Measurements from ENCODE around the gene HMGB3.

The HMGB3 gene

GRCh38 chrX:150940844-150941495 lies 42.2 kb upstream of the HMGB3 start:
- TF ChIP-seq CTCF (IDR thresholded peaks at IDR 0.05): no peak
- Histone ChIP-seq H3K27ac (no peak overlapping the region), H3K4me3 (ENCODE audit: low read depth in 1 of 2, low read length in 1 of 2) (no peak overlapping the region), H3K27me3 (no peaks in the 10 kb centered on the region), H3K9me3 (no peaks in the 10 kb centered on the region), H3K36me3 (no peaks in the 10 kb centered on the region), H3K4me1 (ENCODE audit: control insufficient read depth in 1 of 2, insufficient read depth in 1 of 2, low read depth in 1 of 2, low read length in 1 of 2) (no peaks in the 10 kb centered on the region)

GRCh38 chrX:150941580-150941979 lies 41.6 kb upstream of the HMGB3 start:
- H3K36me3 ChIP-seq: no peaks in the 10 kb centered on the region
- no peak for TF ChIP-seq CTCF (IDR thresholded peaks at IDR 0.05)

GRCh38 chrX:150942942-150943594 lies 40.1 kb upstream of the HMGB3 start:
- no peak for TF ChIP-seq CTCF (IDR thresholded peaks at IDR 0.05)
- no peak overlapping the region for H3K27ac ChIP-seq
- H3K27me3 ChIP-seq: no peaks in the 10 kb centered on the region
- H3K4me3 ChIP-seq (ENCODE audit: low read depth in 1 of 2, low read length in 1 of 2): no peak overlapping the region
- no peaks in the 10 kb centered on the region for H3K4me1 ChIP-seq (ENCODE audit: control insufficient read depth in 1 of 2, insufficient read depth in 1 of 2, low read depth in 1 of 2, low read length in 1 of 2)
- no peaks in the 10 kb centered on the region for H3K9me3 ChIP-seq
- H3K36me3 ChIP-seq: no peaks in the 10 kb centered on the region

More at GRCh38 chrX:150941580-150941979, 41.6 kb upstream of the HMGB3 start:
- H3K9me3 ChIP-seq: no peaks in the 10 kb centered on the region
- no peak overlapping the region for H3K4me3 ChIP-seq (ENCODE audit: low read depth in 1 of 2, low read length in 1 of 2)
- H3K27me3 ChIP-seq: no peaks in the 10 kb centered on the region
- no peak overlapping the region for H3K27ac ChIP-seq
- H3K4me1 ChIP-seq (ENCODE audit: control insufficient read depth in 1 of 2, insufficient read depth in 1 of 2, low read depth in 1 of 2, low read length in 1 of 2): no peaks in the 10 kb centered on the region

GRCh38 chrX:150944233-150944632 lies 38.9 kb upstream of the HMGB3 start:
- Histone ChIP-seq H3K9me3 (no peaks in the 10 kb centered on the region), H3K4me3 (ENCODE audit: low read depth in 1 of 2, low read length in 1 of 2) (no peak overlapping the region), H3K27ac (no peak overlapping the region), H3K36me3 (no peaks in the 10 kb centered on the region), H3K27me3 (no peaks in the 10 kb centered on the region), H3K4me1 (ENCODE audit: control insufficient read depth in 1 of 2, insufficient read depth in 1 of 2, low read depth in 1 of 2, low read length in 1 of 2) (no peaks in the 10 kb centered on the region)
- TF ChIP-seq CTCF (IDR thresholded peaks at IDR 0.05): no peak

GRCh38 chrX:150954951-150955350 lies 28.2 kb upstream of the HMGB3 start:
- TF ChIP-seq CTCF (IDR thresholded peaks at IDR 0.05): no peak
- no peaks in the 10 kb centered on the region for H3K27me3 ChIP-seq
- H3K36me3 ChIP-seq: no peaks in the 10 kb centered on the region
- H3K4me3 ChIP-seq (ENCODE audit: low read depth in 1 of 2, low read length in 1 of 2): no peak overlapping the region
- H3K27ac ChIP-seq: no peak overlapping the region
- no peaks in the 10 kb centered on the region for H3K4me1 ChIP-seq (ENCODE audit: control insufficient read depth in 1 of 2, insufficient read depth in 1 of 2, low read depth in 1 of 2, low read length in 1 of 2)
- no peaks in the 10 kb centered on the region for H3K9me3 ChIP-seq
